Esophagus muscularis mucosa (tissue), 2 donors: Measurements from ENCODE around the gene LRMDA.

Experiments
- EP300 ChIP-seq: sonication (generic); formaldehyde crosslinking; IDR thresholded peaks from one replicate; pipeline ENCODE4 v1.6.1; 2017; ENCODE audit warnings: antibody characterized with exemption
- POLR2A ChIP-seq: fragments of 450-650 bp; IDR thresholded peaks from one replicate; pipeline ENCODE4 v1.6.1; 2017; ENCODE audit warnings: antibody characterized with exemption, moderate library complexity, mild to moderate bottlenecking, low read depth

DNA sequence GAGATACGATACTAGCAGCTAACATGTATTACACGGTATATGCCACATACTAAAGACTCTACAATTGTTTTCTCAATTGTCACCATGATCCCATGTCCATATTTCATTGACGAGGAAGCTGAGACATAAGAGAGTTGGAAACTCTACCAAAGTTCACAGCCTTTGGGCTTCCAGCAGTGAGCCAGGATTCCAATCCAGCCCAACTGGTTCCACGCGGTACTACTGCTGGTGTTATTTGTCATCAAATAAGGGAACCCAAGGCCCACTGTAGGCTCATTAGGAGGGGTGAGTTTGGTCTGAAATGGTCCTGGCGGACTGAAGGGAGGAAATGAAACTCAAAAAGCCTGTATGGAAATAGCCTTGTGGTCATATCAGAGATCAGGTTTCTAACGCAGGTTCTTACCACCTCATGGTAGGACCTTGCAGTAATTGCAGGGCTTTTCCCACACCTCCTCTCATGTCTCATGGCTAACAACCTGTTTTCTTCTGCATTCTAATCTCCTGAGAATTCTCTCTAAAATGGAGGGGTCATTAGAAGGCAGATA is 814.6 kb downstream of the LRMDA start:
- TF ChIP-seq EP300 = no peak
- no peak for TF ChIP-seq POLR2A
